Amniotic epithelial cell (primary cell): ENCODE measurements around the gene PIK3CG.
A peak's percentile ranks its signal among the peaks of the same experiment; 100 is the strongest.
"Not testable (repeated sequence)": the region's sequence is repeated elsewhere in the genome, so short reads cannot be mapped to it uniquely, and the experiment has no call there.

Source experiments
- DNase-seq: peaks from one replicate; pipeline ENCODE4 v3.0.0-alpha.2; 2010; ENCODE audit warnings: low read depth

Gene PIK3CG

DNA sequence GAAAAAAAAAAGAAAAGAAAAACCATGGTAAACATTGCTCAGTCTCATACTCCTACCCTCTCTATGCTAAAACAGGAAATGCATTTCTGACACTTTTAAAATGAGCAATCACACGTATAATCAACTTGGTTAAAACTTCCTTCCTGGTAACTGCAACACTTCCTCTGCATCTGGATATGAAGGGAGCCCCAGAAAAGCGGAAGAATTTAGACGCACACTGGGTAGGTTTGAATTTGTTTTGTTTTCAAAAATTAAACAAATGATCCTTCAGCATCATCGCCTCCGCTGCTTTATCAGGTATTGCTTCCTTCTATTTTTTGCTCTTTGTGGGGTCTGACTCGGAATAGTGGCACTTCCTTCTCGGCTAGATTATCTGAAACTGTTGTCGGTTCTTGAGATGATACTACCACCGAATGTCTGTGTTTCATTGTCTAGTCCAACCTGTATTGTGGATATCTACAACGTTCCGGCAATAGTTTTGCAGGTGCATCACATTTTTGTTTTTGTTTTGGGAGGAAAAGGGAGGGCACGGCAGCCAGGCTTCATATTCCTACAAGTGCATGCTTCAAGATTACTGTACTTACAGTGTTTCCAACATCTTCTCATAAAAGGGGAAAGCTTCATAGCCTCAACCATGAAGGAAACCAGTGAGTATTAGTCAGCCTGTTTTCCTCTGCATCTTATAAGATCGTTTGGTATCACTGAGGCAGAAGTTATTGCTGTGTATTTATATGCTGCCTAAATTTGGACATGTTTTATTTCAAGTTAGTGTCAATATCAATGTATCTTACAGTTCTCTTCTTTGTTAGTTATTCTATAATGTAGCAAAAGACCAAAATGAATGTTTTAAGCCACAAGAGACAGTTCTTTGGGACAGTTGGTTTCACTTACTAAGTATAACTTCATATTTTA lies at the start of gene PIK3CG:
TSS of gene PIK3CG (plus strand) at position 153 of the 912 bp plus-strand sequence. CDS start 2,280 bp downstream, outside the sequence.
- no peak for DNase-seq

DNA sequence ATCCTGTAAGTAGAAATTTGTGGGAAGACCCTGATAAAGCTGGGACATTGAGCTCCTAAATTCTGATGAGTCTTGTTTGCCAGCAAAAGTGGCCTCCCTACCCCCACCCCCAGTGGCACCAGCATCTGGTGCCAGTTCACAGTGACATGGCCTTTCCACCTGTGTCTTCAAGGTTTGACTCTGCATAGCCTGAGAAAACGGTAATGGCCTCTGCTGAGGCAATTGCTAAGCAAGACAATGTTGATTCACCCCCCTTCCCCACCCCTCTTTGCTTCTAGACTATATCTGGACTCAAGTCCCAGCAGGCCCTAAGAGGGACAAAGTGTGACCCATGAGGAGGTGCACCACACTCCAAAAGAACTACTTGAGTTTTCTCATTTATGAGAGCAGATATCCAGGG lies 48.0 kb upstream of the PIK3CG start:
- DNase-seq = no peak

DNA sequence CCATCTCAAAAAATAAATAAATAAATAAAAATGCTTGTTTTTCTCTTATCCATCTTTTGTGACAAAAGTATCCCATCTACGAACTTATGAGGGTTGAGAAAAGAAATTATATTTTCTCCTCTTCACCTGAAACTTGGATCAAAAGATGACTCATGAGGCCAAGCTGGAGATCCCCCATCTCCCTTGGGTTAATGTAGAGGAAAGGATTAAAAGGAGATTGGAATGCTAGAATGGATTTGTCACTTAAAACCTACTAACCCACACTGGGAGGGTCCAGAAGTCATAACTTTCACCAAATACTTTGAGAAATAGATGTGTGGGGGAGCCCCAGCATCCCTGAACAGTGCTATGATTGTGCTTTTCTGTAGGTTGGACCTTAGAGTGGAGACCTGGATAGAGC lies 46.3 kb upstream of the PIK3CG start:
- no peak for DNase-seq

DNA sequence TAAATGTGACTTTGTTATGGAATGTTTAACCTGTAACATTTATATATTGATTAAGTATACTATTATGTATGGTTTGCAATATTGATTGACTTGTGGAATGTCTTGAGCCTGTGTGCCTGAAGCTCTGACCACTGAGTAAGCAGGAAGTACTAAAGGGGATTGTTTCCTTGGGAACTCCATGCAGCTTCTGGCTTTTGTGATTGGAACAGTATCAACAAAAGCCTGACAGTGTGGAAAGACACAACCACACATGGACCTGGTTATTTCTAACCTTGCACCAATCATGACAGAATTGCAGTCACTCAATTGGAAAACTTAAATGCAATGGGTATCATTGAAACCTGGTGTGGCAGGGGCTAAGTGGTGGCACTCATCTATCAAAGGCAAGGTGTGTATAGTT lies 45.5 kb upstream of the PIK3CG start:
- DNase-seq = no peak

DNA sequence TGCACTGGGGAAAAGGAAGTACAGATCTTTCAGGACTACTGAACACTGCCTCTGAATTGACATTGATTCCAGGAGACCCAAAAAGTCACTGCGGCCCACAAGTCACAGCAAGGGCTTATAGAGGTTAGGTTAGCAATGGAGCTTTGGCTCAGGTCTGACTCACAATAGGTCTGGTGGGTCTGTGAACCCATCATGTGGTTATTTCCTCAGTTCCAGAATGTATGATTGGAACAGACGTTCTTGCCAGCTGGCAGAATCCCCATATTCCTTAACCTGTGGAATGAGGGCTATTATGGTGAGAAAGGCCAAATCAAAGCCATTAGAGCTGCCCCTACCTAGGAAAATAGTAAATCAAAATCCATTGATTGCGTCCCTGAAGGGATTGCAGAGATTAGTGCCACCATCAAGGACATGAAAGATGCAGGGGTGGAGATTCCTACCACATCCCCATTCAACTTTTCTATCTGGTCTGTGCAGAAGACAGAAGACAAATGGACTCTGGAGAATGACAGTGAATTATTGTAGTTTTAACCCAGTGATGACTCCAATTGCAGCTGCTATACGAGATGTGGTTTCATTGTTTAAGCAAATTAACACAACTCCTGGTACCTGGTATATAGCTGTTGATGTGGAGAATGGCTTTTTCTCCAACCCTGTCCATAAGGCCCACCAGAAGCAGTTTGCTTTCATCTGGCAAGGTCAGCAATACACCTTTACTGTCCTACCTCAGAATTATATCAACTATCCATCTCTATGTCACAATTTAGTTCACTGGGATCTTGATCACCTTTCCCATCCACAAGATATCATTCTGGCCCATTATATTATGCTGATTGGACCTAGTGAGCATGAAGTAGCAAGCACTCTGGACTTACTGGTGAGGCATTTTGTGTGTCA lies 44.5 kb upstream of the PIK3CG start:
- DNase-seq = no peak

DNA sequence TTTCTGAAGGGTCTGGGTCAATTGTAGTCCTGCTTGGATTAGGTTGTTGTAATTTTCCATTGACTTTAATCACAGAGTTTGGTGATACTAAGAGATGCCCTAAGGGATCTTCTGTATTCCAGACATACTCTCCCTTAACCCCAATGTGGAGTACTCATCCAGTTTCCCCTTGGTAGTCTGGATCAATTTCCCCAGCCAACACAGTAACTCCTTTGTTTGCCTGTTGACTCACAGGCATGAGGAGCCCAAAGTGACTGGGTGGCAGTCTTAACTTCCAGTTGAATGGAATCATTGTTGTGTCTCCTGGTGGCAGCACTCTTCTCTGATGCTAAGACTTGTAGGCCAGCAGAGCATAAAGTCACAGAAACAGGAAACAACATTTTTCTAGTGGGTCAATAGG lies 41.5 kb upstream of the PIK3CG start:
- no peak for DNase-seq

DNA sequence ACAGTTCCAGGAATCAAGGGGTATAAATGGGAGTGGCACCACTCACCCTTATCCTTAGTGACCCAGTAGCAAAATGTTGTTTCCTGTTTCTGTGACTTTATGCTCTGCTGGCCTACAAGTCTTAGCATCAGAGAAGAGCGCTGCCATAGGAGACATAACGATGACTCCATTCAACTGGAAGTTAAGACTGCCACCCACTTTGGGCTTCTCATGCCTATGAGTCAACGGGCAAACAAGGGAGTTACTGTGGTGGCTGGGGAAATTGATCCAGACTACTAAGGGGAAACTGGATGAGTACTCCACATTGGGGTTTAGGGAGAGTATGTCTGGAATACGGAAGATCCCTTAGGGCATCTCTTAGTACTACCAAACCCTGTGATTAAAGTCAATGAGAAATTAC lies 40.6 kb upstream of the PIK3CG start:
- DNase-seq = no peak

DNA sequence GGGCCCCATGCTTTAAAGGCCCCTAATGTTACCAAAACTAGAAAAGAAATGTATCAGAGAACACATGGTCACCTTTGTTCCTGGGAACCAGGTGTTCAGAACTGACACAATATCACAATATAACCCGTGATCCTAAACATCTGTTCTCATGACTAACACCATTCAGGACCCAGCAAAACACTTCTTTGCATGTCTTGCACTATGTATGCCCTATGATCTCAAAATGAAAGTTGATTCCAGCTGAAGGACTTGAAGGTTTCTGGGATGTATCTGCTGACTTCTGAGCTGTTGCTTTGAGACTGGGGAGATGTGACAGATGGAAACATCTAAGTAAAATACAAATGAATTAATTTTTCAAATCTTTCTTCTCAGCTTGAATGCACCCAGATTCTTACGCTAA lies 37.5 kb upstream of the PIK3CG start:
- DNase-seq = no peak

DNA sequence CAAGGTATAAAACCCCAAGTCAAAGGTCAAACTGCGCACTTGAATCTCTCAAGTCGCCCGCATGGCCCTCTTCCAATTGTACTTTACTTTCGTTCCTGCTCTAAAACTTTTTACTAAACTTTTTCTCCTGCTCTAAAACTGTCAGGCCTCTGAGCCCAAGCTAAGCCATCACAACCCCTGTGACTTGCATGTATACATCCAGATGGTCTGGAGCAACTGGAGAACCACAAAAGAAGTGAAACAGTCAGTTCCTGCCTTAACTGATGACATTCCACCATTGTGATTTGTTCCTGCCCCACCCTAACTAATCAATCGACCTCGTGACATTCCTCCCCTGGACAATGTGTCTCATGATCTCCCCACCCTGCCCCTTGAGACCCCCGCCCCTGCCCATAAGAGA lies 35.6 kb upstream of the PIK3CG start:
- no peak for DNase-seq

DNA sequence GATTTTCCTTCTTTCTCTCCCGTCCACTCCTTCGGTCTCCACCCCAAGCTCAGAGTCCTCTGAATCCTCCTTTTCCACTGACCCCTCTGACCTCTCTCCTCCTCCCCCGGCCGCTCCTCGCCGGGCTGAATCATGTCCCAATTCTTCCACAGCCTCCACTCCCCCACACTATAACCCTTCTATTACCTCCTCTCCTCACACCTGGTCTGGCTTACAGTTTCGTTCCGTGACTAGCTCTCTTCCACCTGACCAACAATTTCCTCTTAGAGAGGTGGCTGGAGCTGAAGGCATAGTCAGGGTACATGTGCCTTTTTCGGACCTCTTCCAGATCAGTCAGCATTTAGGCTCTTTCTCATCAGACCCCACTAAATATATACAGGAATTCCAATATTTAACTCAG lies 34.2 kb upstream of the PIK3CG start:
- DNase-seq = not testable (repeated sequence)

DNA sequence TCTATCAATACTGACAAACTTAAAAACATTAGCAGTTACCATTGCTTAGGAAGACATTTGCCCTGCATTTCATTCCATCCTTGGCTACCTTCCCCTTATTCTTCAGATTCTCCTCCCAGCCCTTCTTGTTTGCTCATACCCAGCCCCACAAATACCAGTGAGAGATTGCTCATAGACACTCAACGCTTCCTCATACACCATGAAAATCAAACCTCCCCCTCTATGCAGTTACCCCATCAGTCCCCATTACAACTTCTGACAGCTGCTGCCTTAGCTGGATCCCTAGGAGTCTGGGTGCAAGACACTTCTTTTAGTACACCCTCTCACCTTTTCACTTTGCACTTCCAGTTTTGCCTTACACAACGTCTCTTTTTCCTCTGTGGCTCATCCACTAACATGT lies 28.3 kb upstream of the PIK3CG start:
- DNase-seq = no peak

DNA sequence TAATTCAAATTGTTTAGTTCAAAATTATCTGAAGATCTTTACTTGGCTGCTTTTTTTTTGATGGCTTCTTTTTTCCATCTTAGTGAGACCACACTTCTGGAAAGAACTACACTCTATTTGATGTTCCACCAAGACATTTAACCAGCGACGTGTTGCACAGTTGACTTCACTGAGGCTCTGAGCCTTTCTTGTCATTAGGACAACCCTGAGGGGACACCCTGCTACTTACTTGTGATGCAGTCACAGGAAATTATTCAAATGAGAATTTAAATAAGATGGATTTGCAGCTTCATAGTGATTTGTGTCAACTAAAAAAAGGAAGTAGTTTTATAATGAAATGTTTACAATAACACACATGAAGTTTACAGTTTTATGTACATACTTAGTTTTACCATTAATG lies 25.6 kb upstream of the PIK3CG start:
- DNase-seq = no peak

DNA sequence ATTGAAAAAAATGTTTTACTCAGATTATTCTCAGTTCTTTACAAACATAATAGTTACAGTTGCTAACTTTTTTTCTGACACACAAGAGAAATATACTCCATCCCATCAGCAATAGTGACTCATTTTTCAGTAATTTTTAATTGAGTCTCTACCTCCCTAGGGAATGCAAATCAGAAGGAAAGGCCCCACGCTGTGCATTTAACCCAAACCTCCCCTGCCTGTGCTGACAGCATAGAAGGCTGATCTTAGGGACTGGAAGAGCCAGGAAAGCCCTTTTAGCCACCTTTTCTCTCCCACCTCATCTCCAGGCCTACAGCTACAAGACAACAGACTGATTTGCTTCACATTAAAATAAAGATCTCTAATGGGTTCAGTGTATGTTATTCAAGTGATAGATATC lies 24.7 kb upstream of the PIK3CG start:
- peak; percentile 45 for DNase-seq

DNA sequence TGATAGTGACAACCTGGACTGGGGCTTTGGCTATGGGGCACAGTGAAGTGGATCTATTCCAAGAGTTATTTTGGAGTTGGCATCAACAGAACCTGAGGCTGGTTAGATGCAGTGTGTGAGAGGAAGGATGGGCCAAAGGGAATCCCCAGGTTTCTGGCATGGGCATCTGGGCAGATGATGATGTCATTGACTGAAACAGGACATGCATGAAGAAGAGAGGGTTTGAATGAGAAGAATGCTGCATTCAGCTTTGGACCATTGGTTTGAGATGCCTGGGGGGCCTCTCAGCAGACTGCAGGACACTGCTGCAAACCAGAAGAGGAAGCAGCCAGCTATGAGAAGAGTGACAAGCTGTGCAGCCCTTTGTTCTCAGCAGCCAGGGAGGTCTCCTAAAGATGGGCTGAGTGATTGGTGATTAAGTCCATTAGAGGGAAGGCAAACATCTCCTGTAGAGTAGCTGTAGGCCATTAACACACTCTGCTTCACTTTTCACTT lies 23.1 kb upstream of the PIK3CG start:
- DNase-seq = no peak

DNA sequence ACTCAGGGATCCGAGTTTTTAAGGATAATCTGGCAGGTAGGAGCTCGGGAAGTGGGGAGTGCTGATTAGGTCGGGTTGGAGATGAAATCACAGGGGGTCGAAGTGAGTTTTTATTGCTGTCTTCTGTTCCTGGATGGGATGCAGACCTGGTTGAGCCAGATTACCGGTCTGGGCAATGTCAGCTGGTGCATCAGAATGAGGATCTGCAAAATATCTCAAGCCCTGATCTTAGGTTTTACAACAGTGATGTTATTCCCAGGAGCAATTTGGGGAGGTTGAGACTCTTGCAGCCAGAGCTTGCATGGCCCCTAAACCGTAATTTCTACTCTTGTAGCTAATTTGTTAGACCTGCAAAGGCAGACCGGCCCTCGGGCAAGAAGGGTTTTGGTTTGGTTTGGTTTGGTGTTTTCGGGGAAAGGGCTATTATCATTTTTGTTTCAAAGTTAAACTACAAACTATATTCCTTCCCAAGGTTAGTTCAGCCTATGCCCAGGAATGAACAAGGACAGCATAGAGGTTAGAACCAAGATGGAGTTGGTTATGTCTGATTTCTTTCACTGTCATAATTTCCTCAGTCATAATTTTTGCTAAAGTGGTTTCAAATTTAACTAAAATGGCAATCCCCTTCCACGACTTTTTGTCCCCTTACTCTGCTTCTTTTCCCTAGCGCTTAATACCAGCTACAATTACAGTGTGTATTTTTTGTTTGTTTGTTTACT lies 20.6 kb upstream of the PIK3CG start:
- DNase-seq = no peak

DNA sequence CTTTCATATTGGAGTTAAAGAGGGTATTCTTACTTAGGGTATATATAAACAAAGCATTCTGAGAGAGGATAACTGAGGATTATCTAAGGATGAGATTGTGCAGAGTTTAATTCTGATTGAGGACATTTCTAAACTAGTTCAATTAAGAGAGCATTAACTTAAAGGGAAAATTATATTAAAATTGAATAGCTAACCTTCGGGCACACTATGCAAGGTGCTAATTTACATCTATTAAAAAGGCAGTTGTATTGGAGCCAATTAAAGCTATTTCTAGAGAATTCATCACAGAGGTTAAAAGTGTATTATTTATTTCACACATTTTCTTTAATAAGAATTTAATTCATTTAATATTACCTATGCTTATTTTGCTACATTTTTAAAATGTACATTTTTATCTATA lies 17.0 kb upstream of the PIK3CG start:
- no peak for DNase-seq

DNA sequence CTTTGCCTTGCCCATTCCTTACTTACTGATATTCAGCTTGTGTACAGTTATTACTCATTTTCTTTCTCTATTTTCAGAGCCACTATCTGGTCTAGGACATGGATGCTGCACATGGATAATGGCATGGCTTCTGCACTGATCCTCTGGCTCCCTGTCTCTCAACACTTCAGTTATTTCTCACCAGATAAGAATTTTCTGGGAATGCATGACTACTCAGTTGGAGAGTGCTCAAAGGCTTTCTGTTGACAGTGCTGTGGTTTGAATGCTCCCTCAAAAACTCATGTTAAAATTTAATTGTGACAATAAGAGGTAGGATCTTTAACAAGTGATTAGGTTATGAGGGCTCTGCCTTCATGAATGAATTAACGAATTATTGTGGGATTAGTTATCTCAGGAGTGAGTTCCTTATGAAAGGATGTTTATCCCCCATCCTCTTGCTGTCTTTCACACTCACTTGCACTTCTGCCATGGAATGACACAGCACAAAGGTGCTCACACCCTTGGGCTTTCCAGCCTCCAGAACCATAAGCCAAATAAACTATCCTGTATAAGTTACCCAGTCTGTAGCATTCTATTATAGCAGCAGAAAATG lies 16.1 kb upstream of the PIK3CG start:
- peak; percentile 61 for DNase-seq

DNA sequence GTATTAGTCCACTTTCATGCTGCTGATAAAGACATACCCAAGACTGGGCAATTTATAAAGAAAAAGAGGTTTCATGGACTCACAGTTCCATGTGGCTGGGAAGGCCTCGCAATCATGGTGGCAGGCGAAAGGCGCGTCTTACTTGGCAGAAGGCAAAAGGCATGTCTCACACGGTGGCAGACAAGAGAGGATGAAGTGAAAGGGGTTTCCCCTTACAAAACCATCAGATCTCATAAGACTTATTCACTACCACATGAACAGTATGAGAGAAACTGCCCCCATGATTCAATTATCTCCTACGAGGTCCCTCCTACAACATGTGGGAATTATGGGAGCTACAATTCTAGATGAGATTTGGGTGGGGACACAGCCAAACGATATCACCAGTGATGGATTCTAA lies 13.4 kb upstream of the PIK3CG start:
- not testable (repeated sequence) for DNase-seq

DNA sequence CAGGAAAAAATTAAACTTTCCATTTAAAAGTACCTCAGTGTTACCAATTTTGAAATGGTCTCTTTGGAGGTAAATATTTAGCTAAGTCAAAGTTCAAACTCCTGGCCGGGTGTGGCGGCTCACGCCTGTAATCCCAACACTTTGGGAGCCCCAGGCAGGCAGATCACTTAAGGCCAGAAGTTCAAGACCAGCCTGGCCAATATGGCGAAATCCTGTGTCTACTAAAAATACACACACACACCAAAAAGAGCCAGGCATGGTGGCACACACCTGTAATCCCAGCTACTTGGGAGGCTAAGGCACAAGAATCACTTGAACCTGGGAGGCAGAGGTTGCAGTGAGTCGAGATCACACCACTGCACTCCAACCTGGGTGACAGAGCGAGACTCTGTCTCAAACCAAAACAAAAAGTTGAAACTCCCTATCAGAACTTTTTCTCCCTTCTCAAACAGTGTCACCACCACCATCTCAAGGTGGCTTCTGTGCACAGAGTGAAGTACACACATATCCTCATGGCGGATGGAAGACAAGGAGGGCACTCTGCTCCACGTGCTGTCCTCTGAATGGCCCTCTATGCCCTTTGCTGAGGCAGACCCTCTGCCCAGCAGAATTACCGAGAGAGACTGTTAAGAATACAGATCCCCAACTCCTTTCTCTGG lies 11.7 kb upstream of the PIK3CG start:
- DNase-seq = no peak

DNA sequence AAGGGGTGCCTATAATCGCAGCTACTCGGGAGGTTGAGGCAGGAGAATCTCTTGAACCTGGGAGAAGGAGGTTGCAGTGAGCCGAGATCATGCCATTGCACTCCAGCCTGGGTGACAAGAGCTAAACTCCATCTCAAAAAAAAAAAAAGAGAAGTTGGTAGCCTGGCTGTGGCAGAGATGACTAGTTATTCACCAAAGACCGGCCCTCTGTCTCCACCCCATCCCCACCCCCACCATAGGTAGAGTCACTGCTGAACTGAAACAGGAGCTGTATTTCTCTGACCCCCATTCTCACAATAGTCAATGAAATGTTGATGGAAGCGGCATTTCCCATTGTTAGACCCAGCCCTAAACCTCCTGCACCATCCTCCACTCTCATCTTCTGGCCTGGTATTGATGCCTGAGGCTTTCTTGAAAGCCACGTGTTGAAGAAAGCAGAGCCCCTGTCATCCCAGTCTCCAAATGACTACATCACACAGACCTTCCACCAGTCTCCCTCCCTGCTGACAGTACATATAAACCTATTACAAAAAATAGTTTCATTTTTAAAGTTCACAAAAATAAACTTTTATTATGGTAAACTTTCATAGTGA lies 9.4 kb upstream of the PIK3CG start:
- DNase-seq = no peak
